Ramos (cell line): ENCODE data around the gene WWP2.
"Not testable (repeated sequence)": the region's sequence is repeated elsewhere in the genome, so short reads cannot be mapped to it uniquely, and the experiment has no call there.

Experiments used
- in situ Hi-C: fragments of 300-500 bp; cut with MboI; formaldehyde crosslinking; loops from one replicate; pipeline ENCODE4 v1.14.3; 2022; ENCODE audit warnings: low sequenced_read_pairs; ENCODE audit not compliant: unreplicated experiment

The WWP2 gene

GRCh38 chr16:69964960-69965660 is 203.0 kb downstream of the WWP2 start:
- in situ Hi-C loops: not testable (repeated sequence)

GRCh38 chr16:69965661-69966054 is 203.5 kb downstream of the WWP2 start:
- in situ Hi-C loops: not testable (repeated sequence)

GRCh38 chr16:69967688-69968087 is 205.6 kb downstream of the WWP2 start:
- in situ Hi-C loops: not testable (repeated sequence)

- in situ Hi-C loops: not testable (repeated sequence)
These were observed 206.0 kb downstream of the WWP2 start for GRCh38 chr16:69968125-69968524.

GRCh38 chr16:69969657-69970056 is 207.5 kb downstream of the WWP2 start:
- in situ Hi-C loops: not testable (repeated sequence)

- in situ Hi-C loops: not testable (repeated sequence)
These were observed 210.0 kb downstream of the WWP2 start for GRCh38 chr16:69972120-69972519.

GRCh38 chr16:69972935-69973334 is 210.8 kb downstream of the WWP2 start:
- in situ Hi-C loops: not testable (repeated sequence)

- in situ Hi-C loops: not testable (repeated sequence)
These were observed 223.1 kb downstream of the WWP2 start for GRCh38 chr16:69985196-69985595.
